Measurements from ENCODE around the gene DOCK3. TPM values are rescaled to one million over a fixed set of nuclear protein-coding genes. Genes with fewer than 3 reads are reported as not detected.
A peak's percentile ranks its signal among the peaks of the same experiment; 100 is the strongest.

The DOCK3 gene
- polyA plus RNA-seq (2012; ENCODE audit: insufficient read depth, insufficient read length, low read depth) = 0.12 TPM

DNA sequence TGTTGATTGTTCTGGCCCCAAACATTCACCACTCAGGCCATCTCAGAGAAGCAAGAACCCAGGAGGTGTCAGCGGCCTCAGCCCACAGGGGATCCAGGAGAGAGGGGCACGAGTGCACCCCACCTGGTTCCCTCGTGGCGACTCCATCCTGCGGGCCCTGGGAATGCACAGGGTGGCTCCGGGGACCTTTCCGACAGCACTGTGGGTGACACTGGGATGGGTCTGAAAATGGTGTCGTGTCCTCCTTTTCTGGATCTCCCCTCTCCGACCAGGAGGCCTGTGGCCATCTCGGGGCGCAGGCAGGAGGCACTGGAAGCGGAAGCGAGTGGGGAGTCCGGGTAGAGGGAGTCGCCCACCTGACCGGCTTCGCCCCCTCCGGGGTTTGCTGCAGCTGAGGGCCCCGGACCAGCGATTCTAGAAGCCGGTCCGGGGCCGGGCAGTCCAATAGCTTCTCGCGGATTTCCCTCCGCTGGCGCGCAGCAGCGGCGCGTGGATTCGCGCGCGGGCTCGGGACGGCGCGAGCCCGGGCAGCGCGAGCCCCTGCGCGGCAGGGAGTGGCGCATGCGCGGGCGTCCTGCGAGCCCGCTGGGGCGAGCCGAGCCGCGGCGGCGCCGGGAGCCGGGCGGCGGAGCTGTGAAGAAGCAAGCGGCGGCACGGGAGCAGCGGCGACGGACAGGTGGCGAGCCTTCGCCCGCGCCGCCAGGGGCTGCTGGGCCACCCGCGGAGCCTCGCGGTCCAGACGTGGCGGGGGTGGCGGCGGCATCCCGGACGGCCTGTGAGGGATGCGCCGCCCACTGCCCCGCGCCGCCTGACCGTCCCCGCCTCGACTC, at the start of gene DOCK3:
Gene DOCK3 (plus strand): TSS at position 579 of the 830 bp plus-strand sequence. CDS start 337 bp downstream, outside the sequence.
- TF ChIP-seq CTCF (IDR thresholded peaks at IDR 0.05; ENCODE audit: low read depth, low read length) = no peak
- H3K4me3 ChIP-seq (ENCODE audit: low read depth, low read length) = no peak within 1 kb of the TSS
- H3K9me3 ChIP-seq = no peaks in the 10 kb centered on the region
- H3K27me3 ChIP-seq = peaks cover 68% of the 10 kb centered on the region
- no peaks in the 10 kb centered on the region for H3K4me1 ChIP-seq
- H3K36me3 ChIP-seq = no peaks in the 10 kb centered on the region
- peak; percentile 62 for DNase-seq

DNA sequence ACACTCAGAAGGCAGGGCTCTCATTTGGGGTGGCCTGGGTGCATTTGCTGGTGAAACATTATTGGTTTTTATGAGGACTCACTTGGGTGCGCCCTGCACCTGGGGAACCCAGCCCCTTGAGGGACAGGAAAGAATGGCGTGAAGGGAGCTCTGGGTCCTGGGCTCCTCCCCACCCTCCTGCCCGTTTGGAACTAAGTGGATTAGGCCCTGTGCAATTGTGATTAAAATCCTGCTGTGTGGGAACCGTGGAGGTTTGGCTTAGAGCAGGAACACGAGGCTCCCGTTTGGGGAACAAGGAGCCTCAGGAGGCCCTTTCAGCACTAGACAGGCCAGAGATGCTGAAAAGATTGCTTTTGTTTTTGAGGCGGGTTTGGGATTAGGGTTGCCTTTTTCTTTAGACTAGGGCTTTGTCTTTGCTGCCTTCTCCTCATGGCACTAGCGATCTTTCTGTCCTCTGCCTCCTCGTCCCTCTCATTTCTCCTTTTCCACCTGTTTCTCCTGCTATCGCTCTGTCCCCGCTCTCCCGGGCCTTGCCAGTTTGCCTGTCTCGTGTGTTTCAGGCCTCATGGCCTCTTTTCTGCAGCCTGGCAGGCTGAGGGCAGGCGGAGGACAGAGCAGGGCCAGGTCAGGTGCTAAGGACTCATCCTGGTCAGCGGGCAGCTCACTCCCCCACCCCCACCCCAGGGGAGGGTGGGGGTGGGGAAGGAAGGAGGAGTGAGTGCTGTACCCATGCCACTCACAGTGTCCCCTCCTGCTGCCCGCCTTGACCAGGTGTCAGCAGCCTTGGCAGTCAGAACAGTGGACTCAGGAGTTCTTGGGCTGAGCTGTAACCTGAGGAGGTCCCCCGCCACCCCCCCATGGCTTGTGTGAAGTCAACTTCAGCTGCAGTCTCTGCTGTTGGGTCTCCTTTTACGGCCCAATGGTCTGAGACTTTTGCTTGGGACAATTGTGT, 49.2 kb upstream of the DOCK3 start:
- no peaks in the 10 kb centered on the region for H3K36me3 ChIP-seq
- TF ChIP-seq CTCF (IDR thresholded peaks at IDR 0.05; ENCODE audit: low read depth, low read length) = no peak
- DNase-seq = no peak
- H3K4me1 ChIP-seq = peaks cover 4% of the 10 kb centered on the region; the same call in 1 of the 2 replicates
- no peaks in the 10 kb centered on the region for H3K9me3 ChIP-seq
- no peak overlapping the region for H3K4me3 ChIP-seq (ENCODE audit: low read depth, low read length)
- no peaks in the 10 kb centered on the region for H3K27me3 ChIP-seq

GRCh38 chr3:50626401-50626800, 48.3 kb upstream of the DOCK3 start:
- H3K9me3 ChIP-seq = no peaks in the 10 kb centered on the region
- no peaks in the 10 kb centered on the region for H3K36me3 ChIP-seq
- no peaks in the 10 kb centered on the region for H3K27me3 ChIP-seq
- TF ChIP-seq CTCF (IDR thresholded peaks at IDR 0.05; ENCODE audit: low read depth, low read length) = no peak
- no peak for DNase-seq
- H3K4me1 ChIP-seq = peaks cover 10% of the 10 kb centered on the region
- no peak overlapping the region for H3K4me3 ChIP-seq (ENCODE audit: low read depth, low read length)

DNA sequence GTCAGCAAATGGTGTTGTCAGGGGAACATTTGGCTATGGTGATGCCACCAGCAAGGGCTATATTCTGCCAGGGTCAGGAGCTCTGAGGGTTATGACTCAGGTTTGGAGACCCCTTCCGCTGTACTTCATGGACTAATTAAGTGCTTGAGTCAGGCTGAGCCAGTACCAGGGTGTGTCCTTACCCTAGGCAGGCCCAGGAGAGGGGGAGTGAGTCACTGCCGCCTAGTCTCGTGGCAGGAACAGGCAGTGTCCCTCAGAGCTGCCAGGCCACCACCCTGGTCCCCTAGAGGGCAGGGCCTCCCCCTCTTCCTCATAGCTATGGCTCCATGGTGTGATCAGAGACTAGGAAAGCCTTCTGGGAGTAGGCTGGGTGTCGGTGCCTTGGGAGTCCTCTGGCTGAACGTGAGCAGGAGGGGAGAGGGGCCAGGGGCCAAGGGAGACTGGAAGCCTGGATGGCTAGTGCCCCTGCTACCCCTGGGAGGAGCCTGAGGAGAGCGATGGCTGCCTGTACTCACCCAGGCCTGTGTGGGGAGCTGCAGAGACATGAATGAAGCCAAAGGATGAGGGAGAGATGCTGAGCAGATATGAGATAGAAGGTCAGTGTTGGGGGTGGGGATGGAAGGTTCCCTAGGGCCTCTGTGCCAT, 47.2 kb upstream of the DOCK3 start:
- TF ChIP-seq CTCF (IDR thresholded peaks at IDR 0.05; ENCODE audit: low read depth, low read length) = peak; percentile 61
- H3K27me3 ChIP-seq = no peaks in the 10 kb centered on the region
- H3K9me3 ChIP-seq = no peaks in the 10 kb centered on the region
- H3K36me3 ChIP-seq = no peaks in the 10 kb centered on the region
- peaks cover 18% of the 10 kb centered on the region for H3K4me1 ChIP-seq
- H3K4me3 ChIP-seq (ENCODE audit: low read depth, low read length) = no peak overlapping the region
- peak; percentile 61 for DNase-seq

DNA sequence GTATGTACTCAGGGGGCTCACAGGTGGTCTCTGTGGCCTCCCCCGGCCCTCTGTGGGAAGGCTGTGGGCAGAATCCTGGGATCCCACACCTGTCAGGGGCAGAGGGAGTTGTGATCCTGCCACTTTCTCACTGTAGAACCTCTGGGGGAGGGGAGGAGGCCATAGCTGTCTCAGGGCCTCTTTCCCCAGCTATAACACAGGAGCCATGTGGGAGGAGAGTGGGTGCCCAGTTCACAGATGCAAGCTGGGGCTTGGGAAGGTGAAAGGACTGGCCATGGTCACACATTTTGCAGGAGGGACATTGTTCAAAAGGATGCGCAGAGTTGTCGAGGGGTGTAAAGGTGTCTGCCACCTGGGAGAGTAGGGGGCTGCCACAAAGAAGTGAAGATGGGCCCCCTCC, 46.1 kb upstream of the DOCK3 start:
- H3K9me3 ChIP-seq = no peaks in the 10 kb centered on the region
- H3K4me1 ChIP-seq = peaks cover 22% of the 10 kb centered on the region
- no peaks in the 10 kb centered on the region for H3K27me3 ChIP-seq
- DNase-seq = no peak
- H3K36me3 ChIP-seq = no peaks in the 10 kb centered on the region
- no peak for TF ChIP-seq CTCF (IDR thresholded peaks at IDR 0.05; ENCODE audit: low read depth, low read length)
- no peak overlapping the region for H3K4me3 ChIP-seq (ENCODE audit: low read depth, low read length)
